Fibroblast of villous mesenchyme (primary cell): Measurements from ENCODE around the gene ZFAND5. TPM values are rescaled to one million over a fixed set of nuclear protein-coding genes. Genes with fewer than 3 reads are reported as not detected.

Source experiments
- DNase-seq: peaks from one replicate; pipeline ENCODE4 v3.0.0-alpha.2; 2010; ENCODE audit warnings: low read depth
- H3K4me3 ChIP-seq: 2 replicates; pipeline ENCODE4 v1.5.1; 2011; ENCODE audit warnings: low read depth, mild to moderate bottlenecking, low read length
- total RNA-seq: library from RNA; depleted of rRNA; stranded (reverse); fragments of >200 nt; gene quantifications from 2 replicates; pipeline ENCODE4 v1.2.3, GENCODE V29; 2012
- TF ChIP-seq, protein P1 (sequence below): IDR thresholded peaks from 2 replicates; pipeline ENCODE4 v1.5.1; 2012; ENCODE audit warnings: low read depth, mild to moderate bottlenecking, low read length; ENCODE audit not compliant: insufficient read depth

ZFAND5 gene
- total RNA-seq, 1 donor, result 366 TPM

- peak overlapping the region; percentile 28 for H3K4me3 ChIP-seq
- TF ChIP-seq, protein P1, sequence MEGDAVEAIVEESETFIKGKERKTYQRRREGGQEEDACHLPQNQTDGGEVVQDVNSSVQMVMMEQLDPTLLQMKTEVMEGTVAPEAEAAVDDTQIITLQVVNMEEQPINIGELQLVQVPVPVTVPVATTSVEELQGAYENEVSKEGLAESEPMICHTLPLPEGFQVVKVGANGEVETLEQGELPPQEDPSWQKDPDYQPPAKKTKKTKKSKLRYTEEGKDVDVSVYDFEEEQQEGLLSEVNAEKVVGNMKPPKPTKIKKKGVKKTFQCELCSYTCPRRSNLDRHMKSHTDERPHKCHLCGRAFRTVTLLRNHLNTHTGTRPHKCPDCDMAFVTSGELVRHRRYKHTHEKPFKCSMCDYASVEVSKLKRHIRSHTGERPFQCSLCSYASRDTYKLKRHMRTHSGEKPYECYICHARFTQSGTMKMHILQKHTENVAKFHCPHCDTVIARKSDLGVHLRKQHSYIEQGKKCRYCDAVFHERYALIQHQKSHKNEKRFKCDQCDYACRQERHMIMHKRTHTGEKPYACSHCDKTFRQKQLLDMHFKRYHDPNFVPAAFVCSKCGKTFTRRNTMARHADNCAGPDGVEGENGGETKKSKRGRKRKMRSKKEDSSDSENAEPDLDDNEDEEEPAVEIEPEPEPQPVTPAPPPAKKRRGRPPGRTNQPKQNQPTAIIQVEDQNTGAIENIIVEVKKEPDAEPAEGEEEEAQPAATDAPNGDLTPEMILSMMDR, result no peak
- peak; percentile 96 for DNase-seq
These were observed 49.3 kb downstream of the ZFAND5 start for GRCh38 chr9:72315510-72316311.

DNA sequence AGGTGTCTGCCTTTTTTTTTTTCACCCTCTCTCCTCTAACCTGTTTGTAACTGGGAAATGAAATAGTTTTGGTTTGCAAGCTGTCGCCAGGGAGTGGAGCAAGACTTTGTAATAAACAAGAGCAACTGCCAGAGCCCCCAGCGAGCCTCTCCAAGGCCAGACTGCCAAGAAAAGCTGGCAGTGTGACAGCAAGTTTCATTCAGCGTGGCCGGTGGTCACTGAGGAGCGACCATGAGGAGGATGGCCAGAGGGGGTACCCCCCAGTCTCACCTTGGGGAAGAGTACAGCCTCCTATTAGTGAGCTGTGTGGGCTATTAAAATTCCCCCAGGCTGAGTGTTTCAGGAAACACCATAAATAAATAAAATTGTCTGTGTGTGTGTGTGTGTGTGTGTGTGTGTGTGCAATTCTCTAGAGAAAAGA is 49.9 kb downstream of the ZFAND5 start:
- TF ChIP-seq, protein P1, result no peak
- peak; percentile 86 for DNase-seq
- peak overlapping the region; percentile 28 for H3K4me3 ChIP-seq

- DNase-seq, result no peak
- TF ChIP-seq, protein P1, result no peak
- no peak overlapping the region for H3K4me3 ChIP-seq
These were observed 51.5 kb downstream of the ZFAND5 start for GRCh38 chr9:72313507-72313906.

GRCh38 chr9:72312386-72312987 is 52.5 kb downstream of the ZFAND5 start:
- TF ChIP-seq, protein P1, result no peak
- no peak overlapping the region for H3K4me3 ChIP-seq
- peak; percentile 60 for DNase-seq

DNA sequence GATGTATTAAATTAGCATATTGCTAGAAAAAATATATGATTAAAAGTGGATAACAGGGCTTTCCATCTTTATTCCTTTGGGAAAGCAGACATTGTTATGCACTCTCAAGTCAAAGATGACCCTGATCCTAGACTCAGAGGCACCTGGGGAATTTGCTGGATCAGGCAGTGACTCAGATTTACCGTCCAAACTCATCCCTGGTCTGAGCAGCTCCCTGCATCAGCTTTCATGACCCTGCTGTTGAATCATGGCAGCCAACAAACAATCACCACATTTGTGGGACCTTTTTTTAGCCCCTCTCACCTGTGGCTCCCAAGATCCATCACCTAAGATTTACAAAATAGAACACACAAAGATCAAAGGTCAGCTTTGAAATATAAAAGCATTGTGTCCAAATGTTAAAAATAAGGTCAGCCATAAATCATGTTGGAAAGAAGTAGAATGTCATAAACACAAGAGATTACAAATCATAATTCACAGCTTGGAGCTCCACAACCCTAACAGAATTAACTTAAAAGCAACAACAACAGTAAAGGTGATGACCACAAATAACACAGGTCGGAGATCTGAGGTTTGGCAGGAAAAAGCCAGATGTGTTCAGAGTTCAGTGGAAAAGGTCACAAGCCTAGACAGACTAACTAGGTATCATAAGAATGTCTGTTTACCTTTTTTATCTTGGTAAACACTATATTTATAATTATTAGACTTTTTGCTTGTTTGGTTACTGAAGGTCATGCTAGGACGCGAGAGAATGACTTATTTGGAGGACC is 55.5 kb downstream of the ZFAND5 start:
- TF ChIP-seq, protein P1, result no peak
- H3K4me3 ChIP-seq, result no peak overlapping the region
- no peak for DNase-seq

DNA sequence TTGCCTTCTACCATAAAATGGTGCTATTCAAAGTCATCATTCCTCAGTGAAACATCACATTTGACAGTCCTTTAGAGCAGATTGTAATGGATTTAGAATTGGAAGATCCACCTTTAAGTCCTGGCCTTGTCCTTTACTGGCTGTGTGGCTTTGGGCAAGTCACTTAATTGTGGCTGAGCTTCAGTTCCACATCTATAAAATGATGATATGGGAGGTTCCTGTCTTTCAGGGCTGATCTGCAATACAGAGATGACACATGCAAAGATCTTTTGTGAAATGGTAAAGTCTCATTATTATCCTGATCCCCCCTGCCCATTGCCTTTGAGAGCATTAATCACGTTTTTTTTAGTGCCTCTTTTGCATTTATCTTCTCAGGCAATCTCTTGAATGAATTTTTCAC is 58.2 kb downstream of the ZFAND5 start:
- H3K4me3 ChIP-seq, result no peak overlapping the region
- TF ChIP-seq, protein P1, result no peak
- no peak for DNase-seq
